NCI-H128 (cell line): ENCODE data around the gene SLFN12.
"Not testable (repeated sequence)": the region's sequence is repeated elsewhere in the genome, so short reads cannot be mapped to it uniquely, and the experiment has no call there.

Source experiments
- DNase-seq: peaks from one replicate; lab custom pipeline; 2025; ENCODE audit not compliant: unreplicated experiment; lab: John Stamatoyannopoulos, UW

Gene SLFN12

DNA sequence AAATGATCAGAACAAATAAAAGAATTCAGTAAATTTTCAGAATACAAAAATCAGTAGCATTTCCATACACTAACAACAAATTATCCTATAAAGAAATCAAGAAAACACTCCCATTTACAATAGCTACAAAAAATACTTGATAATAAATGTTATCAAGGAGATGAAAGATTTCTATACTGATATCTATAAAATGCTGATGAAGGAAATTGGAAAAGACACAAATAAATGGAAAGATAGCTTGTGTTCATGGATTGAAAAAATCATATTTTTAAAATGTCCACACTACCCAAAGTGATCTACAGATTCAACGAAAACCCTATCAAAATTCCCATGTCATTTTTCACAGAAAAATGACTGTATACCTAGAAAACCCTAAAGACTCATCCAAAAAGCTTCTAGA is 18.1 kb downstream of the SLFN12 start:
- no peak for DNase-seq

DNA sequence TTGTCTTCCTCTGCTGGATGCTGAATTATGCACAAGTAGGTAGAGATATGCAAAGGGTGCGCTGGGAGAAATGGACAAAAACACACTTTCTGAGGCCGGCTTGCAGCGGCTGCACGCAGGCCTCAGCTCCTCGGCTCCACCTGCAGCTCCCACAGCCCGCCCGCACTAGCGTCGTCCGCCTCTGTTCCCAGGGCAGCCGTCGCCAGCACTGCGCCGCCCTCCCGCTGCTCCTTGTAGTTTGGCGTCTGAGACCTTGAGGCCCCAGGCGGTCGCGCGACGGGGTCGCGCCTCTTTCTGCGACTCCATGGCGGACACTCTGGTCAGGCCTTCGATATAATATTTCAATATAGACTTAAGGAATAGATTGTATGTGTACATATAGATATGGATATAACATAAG is 24.8 kb downstream of the SLFN12 start:
- DNase-seq = no peak

DNA sequence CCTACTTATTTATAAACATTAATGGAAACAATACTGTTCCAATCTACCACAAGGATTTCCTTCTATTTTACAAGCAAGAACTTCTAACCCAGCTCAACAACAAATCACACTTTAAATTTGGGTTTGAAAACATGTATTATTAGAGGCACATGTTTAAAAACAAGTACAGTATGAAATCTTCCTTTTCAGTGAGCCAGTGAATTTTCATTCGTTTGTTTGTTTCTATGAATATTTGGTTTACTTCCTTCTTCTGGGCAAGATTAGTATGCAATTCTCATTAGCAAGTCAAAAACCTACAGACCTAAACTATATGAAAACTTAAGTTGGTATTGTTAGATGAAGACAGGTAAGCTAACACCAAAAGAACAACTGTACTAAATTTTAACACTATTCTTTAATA is 25.7 kb downstream of the SLFN12 start:
- DNase-seq = no peak

DNA sequence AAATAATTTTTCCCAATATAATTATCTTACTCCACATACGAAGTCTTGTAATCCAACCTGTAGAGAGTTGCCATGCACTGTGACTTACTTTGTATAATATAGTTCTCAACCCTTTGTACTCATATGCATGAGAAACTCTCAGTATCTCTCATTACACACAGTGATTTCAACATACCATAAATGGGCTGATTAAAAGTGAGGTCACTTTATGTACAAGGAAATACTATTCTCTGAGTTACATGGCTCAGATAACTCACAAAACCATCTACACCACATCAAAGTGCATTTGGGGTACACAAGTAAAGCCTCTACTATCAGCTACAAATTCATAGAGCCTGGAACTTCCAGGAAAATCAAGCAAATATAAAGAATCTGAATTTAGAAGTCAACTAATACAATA is 27.9 kb downstream of the SLFN12 start:
- no peak for DNase-seq

DNA sequence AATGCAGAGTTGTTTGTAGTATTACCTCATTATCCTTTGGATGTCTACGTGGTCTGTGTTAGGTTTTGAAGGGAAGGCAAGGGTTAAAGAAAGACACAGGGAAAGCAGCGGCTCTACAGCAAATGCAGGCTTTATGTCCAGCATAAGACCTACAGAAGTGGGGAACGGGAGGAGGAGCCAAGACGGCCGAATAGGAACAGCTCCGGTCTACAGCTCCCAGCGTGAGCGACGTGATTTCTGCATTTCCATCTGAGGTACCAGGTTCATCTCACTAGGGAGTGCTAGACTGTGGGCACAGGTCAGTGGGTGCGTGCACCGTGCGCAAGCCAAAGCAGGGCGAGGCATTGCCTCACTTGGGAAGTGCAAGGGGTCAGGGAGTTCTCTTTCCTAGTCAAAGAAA is 38.5 kb downstream of the SLFN12 start:
- DNase-seq = not testable (repeated sequence)

DNA sequence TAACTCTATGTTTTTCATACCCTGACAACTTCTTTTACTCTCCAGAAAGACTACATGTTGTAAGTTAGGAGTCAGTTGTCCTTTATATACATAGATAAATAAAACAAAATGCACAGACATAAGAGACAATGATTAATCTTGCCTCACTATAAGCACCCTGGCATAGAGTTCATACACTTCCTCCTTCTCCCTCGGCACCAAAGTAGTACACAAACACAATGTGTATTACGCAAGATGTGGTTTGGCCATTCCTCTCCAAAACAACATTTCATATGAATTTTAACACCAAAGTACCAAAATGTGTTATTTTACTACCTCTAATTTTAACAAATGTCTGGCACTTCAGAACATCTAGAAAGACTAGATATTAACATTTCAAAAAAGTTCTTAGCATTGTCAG is 41.6 kb downstream of the SLFN12 start:
- DNase-seq = no peak

DNA sequence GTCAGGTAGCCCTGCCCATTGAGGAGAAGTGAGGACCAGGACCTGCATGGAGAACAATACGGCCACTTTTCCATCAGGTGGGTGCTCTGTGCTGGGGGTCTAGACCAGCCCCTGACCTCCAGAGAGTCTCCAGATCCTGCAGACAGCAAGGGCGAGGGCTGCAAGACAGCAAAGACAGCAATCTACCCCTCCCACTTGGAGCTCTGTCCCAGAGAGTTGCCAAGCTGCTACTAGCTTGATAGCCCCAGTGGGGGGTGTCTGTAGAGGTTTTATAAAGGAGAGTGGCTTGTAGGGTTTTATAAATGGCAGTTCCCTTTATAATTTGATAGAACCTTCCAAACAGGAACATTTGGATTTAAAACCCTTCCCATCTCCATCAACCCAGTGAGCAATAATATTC is 42.1 kb downstream of the SLFN12 start:
- DNase-seq = no peak

DNA sequence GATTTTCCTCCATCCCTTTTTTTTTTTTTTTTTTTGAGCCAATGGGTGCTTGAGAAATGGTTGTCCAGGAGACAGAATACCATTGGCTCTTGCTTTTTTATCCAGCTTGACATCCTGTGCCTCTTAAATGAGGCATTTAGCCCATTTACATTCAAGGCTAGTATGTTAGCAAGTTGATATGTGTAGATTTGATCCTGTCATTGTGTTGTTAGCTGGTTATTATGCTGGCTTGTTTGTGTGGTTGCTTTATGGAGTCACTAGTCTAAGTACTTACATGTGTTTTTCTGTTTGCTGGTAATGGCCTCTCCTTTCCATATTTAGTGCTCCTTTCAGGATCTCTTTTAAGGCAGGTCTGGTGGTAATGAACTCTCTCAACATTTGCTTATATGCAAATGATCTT is 44.8 kb downstream of the SLFN12 start:
- no peak for DNase-seq

DNA sequence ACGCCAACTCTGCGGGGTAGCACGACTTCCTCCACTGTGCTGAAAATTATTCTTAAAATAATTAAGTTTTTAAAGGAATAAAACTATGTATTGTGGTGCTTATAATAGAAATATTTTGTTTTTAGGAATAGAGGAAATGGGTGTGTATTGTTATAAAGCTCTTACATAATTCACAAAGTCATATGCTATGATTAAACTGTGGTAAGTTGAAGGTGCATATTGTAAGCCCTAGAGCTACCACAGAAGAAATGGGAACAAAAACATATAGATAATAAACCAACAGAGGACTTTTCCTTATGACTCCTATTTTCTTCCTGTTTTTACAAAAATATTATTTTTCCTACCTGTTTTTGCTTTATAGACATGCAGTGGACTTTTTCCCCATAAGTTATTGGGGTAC is 54.6 kb downstream of the SLFN12 start:
- no peak for DNase-seq

DNA sequence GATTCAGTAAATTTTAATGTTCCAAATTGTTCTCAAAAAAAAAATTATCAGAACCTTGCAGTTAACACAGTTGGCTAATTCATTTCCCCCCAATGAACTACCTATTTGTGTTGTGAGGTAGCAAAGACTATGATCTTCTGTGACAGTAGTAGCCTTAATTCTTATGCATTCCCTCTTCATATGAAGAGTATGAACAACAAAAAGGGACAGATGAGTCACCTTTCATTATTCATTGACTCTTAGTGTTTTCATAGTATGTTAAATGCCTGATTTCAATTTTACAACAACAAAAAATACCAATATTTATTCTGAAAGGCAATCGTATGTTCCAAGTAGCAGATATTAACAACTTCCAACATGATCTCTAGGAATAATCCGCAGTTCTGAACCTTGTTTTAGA is 55.2 kb downstream of the SLFN12 start:
- DNase-seq = no peak

DNA sequence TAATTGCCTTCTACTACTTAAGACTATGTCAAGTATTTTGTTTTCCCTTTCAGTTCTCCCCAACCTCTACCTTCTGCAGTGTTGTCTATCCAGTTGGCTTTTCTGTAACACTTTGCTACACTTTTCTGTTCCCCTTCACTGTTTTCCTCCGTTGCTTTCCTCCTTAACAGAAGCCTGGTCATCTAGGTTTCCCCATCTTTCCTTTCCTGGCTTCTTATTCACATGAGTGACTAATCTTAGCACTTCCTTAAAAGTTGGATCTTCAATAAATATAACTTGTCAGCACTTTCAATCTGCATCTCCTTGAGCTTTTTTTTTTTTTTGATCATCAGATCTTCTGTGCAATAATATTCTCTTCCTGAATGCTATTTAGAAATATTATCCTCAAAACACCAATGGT is 56.1 kb downstream of the SLFN12 start:
- DNase-seq = no peak

DNA sequence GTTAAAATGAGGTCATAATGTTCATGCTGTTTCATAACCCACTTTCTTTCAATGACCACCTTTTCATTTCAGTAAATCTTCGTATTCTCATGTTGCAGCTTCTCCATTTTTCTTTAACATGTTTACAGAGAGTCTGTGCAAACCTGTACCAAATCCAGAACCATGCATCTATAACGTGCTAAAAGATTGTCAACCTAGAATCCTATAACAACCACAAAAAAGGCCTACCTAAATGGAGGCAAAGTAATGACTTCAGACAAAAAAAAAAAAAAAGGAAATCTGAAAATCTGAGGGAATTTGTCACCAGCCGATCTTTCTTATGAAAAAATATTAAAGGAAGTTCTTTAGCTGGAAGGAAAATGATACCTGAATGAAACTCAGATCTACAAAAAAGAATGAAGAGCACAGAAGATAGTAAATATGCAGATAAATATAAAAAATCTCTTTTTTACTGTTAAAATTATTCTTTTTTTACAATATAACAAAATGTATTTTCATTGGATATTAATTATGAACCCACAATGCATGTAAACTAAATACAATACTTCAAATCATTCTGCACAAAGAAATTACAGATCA is 57.4 kb downstream of the SLFN12 start:
- no peak for DNase-seq

DNA sequence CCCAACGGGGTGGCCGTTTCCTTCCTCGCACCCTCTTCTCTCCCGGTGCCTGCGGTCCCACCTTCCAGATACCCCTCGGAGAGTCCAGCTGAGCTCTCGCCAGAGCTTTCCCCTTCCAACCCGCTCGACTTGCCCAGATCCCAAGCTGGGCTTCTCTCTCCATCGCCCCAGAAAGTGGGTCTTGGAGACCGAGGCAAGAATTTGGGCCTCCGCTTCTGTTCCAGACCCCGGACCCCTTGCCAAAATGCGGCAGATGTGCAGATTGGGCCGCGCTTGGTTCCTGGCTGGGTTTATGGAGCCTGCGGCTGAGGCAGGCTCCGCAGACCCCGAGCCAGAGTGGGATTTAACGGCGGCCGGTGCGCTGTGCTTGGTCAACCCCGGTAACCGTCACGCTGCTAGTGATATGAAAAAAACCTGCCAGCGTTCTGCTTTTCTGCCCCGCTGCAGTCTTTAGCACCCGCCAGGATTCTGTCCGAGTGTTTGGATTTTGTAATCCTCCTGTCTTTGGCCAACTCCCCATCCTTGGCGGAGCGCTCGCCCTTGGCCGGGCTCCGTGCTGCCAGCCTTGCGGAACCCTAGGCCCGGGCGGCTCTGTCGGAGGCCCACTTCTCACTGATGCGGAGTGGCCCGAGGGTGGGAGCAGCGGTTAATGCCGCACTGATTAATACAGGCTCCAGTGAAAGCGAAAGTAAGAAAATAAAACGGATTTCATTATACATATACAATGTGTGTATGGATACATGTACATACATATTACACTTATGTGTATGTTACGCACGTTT is 58.1 kb downstream of the SLFN12 start:
- no peak for DNase-seq

DNA sequence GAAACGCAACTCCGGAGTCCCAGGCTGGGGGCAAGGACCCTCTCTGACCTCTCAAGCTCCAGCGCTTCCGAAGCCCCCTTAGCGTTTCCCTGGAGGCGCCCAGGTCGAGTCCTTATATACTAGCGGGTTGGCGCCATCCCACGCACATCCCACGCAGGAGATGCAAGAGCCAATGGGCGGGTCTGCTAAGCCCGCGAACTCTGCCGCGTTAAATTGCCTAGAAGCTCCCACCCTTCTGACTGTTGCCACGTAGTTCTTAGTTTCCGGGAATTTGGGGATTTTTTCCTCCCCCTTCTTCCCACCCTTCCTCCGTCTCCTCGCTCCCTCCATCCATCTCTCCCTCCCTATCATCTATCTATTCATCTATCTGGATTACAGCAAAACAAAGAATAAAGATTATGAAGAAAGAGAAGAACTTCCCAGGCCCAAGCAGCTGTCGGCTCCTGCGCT is 58.7 kb downstream of the SLFN12 start, which contains the start of gene SLFN11:
SLFN11 (minus strand) TSS at position 88 of the 450 bp plus-strand sequence. CDS start 9,814 bp downstream, outside the sequence.
- no peak for DNase-seq

DNA sequence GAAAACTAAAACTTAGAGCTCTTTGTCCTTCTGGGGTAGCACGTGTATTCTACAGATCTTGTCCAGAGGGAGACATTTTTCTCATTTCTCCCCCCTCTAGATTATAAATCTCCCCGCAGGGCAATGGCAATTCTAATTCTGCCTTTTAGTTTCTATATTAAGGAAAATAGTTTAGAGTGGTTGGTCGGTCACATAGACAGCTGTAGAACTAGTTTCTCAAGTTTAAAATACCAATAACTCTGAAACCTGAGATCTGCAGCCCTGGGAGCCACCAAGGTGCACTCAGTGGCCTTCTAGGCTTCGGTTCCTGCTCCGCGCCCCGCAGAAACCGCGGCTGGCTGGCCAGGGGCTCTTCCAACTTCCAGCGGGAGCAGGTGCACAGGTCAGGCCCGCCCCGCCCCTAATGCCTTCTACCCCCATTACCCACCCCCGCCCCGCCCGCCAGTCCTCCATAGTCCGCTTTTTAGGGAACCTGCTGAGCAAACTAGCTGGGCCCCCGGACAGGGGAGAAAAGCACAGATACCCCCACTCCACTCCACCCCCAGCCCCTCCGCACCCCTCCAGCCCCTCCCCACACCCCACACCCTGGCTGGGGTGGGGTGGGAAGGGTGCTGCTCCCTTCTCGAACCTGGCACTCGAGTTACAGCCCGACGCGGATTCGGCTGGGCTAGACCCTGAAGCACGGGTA is 59.3 kb downstream of the SLFN12 start:
- no peak for DNase-seq

DNA sequence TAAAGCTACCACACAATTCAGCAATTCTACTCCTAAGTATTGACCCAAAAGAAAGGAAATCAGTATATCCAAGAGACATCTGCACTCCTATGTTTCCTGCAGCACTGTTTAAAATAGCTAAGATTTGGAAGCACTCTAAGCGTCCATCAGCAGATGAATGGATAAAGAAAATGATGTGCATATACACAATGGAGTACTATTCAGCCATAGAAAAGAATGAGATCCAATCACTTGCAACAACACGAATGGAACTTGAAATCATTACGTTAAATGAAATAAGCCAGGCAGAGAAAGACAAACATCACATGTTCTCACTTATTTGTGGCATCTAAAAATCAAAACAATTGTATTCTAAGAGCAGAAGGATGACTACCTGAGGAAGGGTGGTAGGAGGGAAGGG is 60.4 kb downstream of the SLFN12 start:
- DNase-seq = no peak

DNA sequence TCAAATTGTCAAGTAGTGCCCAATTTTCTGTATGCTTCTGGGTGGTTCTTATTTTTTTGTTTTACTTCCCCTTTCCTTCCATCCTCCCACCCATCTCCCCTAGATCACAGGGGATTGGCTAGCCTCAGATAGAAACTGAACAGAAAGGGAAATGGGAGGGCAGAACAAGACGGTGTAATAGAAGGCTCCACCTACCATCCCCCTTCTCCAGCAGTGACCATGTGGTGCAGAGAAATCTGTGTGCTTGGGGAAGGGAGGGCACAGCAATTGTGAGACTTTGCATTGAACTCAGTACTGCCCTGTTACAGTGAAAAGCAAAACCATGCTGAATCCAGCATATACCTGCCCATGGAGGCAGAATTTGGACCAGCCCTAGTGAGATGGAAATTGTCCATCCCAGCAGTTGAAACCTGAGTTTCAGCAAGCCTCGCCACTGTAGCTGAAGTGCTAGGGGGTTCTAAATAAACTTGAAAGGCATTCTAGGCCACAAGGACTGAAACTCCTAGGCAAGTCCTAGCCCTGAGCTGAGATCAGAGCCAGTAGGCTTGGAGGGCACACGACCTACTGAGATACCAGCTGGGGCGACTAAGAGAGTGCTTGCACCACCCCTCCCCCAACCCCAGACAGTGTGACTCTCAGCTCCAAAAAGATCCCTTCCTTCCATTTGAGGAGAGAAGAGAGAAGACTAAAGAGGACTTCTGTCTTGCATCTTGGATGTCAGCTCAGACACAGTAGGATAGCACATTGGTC is 64.0 kb downstream of the SLFN12 start:
- DNase-seq = no peak

DNA sequence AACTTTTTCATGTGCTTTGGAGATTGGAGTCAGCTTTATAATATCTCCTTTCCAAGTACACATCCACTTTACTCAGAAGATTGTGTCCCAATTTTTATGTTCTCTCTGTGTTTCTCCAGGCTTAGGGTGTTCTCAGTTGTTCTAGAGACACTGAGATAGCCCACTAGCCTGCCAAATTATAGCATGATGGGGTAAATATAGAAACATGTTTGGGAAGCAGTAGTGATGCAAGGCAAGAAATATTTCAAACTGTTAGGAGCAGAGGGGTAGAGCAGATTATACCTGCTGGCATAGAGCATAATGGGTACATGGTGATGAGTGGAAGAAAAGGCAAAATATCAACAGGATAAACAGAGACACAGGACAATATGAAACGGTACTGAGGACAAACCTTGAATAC is 71.3 kb downstream of the SLFN12 start:
- DNase-seq = no peak
